Endothelial cell of umbilical vein (primary cell): ENCODE results near the gene CD248.
"Not testable (repeated sequence)": the region's sequence is repeated elsewhere in the genome, so short reads cannot be mapped to it uniquely, and the experiment has no call there.

Experiments used
- CTCF ChIP-seq, 2 donors: IDR thresholded peaks; 1 replicate in 1 of 2; 2 replicates in 1 of 2; pipeline ENCODE4 v1.5.1; 2011; ENCODE audit warnings: low read length in 2 of 2, mild to moderate bottlenecking in 2 of 2, moderate library complexity in 2 of 2, control low read depth in 1 of 2, inconsistent platforms in 1 of 2, low read depth in 1 of 2; ENCODE audit not compliant: insufficient read depth in 1 of 2; ENCODE audit errors: extremely low read depth in 1 of 2
- EZH2 ChIP-seq: IDR thresholded peaks from 2 replicates; pipeline ENCODE4 v1.6.1; 2012; ENCODE audit warnings: borderline replicate concordance, low read depth, mild to moderate bottlenecking, moderate library complexity, low read length, inconsistent platforms; ENCODE audit not compliant: severe bottlenecking
- FOS ChIP-seq: IDR thresholded peaks from 2 replicates; pipeline ENCODE4 v1.6.1; 2011; ENCODE audit warnings: mild to moderate bottlenecking, low read length, moderate library complexity, borderline replicate concordance; ENCODE audit not compliant: insufficient read depth
- GATA2 ChIP-seq: IDR thresholded peaks from 2 replicates; pipeline ENCODE4 v1.7.0; 2011; ENCODE audit warnings: low read depth, mild to moderate bottlenecking, moderate library complexity, mixed read lengths, low read length; ENCODE audit not compliant: insufficient read length, insufficient read depth
- MYC ChIP-seq: IDR thresholded peaks from one replicate; pipeline ENCODE4 v1.6.1; 2011; ENCODE audit warnings: mild to moderate bottlenecking, low read depth, low read length
- POLR2A ChIP-seq: IDR thresholded peaks from 2 replicates; pipeline ENCODE4 v1.6.1; 2012; ENCODE audit warnings: low read depth, mild to moderate bottlenecking, control low read depth, low read length
- POLR2AphosphoS5 ChIP-seq: IDR thresholded peaks from 2 replicates; pipeline ENCODE4 v1.6.1; 2012; ENCODE audit warnings: low read depth, mild to moderate bottlenecking, control low read depth, low read length, moderate library complexity; ENCODE audit not compliant: insufficient read depth
- TF ChIP-seq, protein P1 (sequence below): IDR thresholded peaks from 2 replicates; pipeline ENCODE4 v1.6.1; 2011; ENCODE audit not compliant: insufficient read depth, insufficient read length

GRCh38 chr11:66310803-66311440, 5.9 kb downstream of the CD248 start:
- not testable (repeated sequence) for TF ChIP-seq CTCF (IDR thresholded peaks at IDR 0.05; ENCODE audit: extremely low read depth in 1 of 2, insufficient read depth in 1 of 2, low read depth in 1 of 2, low read length in 2 of 2); EZH2; POLR2AphosphoS5; POLR2A; FOS; MYC; GATA2
- TF ChIP-seq, protein P1, sequence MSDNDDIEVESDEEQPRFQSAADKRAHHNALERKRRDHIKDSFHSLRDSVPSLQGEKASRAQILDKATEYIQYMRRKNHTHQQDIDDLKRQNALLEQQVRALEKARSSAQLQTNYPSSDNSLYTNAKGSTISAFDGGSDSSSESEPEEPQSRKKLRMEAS: not testable (repeated sequence)
